Hematopoietic multipotent progenitor cell treated with erythropoietin and hydrocortisone succinate and interleukin-3 and kit ligand, for 4 days (in vitro differentiated cells): ENCODE measurements around the gene LGALS3.

Experiments
- DNase-seq: peaks from one replicate; pipeline ENCODE4 v3.0.0-alpha.2; 2015

LGALS3 gene

GRCh38 chr14:55131370-55132137 is 2.5 kb downstream of the LGALS3 start:
- DNase-seq = peak; percentile 51

GRCh38 chr14:55133416-55133815 is 4.4 kb downstream of the LGALS3 start:
- peak; percentile 55 for DNase-seq

GRCh38 chr14:55136241-55136640 is 7.2 kb downstream of the LGALS3 start:
- DNase-seq = no peak

DNA sequence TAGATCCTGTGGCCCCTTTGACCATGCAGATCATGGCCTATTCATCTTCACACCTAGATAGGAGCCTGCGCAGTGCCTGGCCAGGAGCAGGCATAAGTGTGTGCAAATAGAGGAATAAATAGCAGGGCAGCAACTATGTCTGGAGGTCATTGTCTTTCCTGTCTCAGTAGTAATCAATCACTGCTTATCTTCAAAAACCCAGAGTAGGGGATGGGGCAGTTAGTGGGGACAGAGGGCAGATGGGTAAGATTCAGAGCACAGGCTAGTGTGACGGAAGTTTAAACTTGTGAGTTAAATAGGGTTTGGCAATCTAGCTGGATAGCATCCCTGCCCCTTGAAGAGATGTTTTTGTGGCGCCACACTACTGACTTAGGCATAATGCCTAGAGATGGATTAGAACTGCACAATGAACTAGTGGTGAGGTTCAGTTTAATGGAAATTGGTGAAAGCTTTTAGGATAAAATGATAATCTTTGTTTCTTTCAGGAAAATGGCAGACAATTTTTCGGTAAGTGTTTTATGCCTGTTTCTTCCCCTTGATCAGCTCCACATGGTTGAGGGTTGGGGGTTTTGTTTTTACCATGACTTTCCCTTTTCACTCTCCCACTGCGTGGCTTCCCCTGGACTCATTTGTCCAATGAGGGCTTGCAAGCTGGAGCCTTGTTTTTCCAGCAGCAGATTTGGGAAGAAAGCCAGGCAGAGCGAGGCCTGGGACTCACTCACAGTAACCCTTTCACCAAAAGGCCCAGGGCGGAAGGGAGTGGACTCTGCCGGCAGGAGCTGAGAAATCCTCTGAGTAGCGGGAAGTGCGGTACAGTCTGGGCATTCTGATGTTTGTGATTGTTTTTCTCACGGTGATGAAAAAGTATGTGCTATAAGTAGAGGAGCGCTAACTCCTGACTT is 8.1 kb downstream of the LGALS3 start:
- DNase-seq = no peak

DNA sequence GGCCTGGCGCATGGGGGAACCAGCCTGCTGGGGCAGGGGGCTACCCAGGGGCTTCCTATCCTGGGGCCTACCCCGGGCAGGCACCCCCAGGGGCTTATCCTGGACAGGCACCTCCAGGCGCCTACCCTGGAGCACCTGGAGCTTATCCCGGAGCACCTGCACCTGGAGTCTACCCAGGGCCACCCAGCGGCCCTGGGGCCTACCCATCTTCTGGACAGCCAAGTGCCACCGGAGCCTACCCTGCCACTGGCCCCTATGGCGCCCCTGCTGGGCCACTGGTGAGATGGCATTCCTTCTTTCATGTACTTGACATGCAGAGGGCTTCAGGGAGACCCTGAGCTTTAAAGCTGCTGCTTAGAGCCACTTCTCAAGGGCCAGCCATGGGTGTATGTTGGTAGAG is 9.0 kb downstream of the LGALS3 start:
- no peak for DNase-seq

- DNase-seq = no peak
Measured at GRCh38 chr14:55139141-55139540, 10.1 kb downstream of the LGALS3 start.

DNA sequence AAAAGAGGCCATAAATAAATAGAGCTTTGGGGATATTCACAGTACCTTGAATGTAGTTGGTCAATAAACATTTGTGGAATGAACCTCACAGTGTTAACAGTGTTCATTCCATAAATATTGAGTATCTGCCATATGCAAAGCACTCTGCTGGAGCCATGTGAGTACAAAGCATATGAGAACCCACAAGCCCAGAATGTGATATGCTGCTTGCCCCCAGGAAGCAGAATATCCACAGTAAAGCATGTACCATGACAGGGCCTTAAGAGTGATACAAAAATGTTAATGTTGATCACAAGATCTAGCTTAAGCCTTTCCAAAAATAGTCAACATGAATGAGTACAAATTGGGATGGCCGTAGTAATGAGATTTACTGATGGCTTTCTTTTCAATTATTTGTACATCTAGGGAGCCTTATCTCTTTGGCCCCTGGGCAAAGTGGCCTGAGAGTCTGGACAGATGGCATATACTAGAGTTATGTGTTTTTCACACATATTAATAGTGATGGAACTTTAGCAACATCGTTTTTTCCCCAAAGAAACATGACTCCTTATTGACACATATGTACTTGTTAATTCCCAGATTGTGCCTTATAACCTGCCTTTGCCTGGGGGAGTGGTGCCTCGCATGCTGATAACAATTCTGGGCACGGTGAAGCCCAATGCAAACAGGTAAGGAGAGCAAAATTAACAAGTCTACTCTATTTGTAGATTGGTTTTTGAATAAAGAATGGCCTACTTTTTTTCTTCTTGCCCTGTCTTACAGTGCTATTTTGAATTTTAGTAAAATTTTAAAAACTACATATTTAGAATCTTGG is 10.9 kb downstream of the LGALS3 start:
- no peak for DNase-seq

DNA sequence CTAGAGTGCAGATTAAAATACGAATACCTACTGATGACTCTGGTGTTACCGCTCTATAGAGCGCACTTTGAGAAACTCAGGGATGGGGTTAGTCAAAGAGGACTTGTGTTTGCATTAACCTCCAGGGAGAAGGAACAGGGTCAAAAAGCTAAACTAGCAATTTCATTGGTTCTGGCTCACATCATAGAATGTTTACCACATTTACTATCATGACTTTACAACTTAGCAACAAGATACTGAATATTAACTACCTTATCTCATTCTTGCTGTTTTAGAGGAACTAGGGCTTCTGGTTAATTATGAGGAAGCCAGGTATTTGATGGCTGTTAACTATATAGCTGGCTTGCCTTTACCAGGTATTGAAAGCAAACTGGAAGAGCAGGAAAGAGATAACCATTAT is 12.8 kb downstream of the LGALS3 start:
- no peak for DNase-seq

DNA sequence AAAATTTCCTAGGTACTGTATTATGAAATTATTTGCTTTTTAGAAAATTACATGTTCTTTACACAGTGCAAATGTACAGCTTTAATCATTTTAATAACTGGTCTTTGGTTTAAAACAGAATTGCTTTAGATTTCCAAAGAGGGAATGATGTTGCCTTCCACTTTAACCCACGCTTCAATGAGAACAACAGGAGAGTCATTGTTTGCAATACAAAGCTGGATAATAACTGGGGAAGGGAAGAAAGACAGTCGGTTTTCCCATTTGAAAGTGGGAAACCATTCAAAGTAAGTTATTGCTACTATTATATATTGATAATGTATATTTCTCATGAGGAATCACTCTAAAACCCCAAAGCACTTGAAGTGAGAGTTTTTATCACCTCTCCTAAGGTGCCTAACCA is 13.4 kb downstream of the LGALS3 start:
- no peak for DNase-seq

GRCh38 chr14:55146425-55146824 is 17.4 kb downstream of the LGALS3 start:
- no peak for DNase-seq

GRCh38 chr14:55151601-55152000 is 22.5 kb downstream of the LGALS3 start:
- no peak for DNase-seq

DNA sequence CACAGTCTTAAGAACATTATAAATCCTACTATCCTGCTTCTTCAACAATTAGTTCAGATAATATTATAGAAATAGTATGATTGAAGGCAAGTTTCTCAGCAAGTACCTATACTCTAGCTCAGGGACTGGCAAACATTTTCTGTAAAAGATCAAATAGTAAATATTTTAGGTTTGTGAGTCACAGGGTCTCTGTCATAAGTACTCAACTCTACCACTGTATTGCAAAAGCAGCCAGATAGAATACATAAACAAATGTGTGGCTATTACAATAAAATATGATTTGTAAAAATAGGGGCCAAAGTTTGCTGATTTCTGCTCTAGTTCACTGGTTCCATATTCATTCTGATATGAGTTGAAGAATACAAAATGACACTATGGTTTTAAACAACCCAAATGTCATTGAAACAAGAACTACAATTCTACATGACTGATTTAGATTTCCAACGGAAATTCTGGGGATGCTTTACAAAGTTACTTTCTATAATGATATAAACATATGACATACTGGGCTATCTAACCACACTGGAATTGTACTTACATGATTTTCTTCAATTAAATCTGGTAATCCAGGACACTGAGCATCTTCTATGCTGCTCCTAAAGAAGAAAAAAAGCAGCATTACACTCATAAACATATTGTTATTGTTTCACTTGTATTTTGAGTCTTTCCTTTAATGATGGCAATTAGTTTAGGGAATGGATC is 23.2 kb downstream of the LGALS3 start:
- no peak for DNase-seq

DNA sequence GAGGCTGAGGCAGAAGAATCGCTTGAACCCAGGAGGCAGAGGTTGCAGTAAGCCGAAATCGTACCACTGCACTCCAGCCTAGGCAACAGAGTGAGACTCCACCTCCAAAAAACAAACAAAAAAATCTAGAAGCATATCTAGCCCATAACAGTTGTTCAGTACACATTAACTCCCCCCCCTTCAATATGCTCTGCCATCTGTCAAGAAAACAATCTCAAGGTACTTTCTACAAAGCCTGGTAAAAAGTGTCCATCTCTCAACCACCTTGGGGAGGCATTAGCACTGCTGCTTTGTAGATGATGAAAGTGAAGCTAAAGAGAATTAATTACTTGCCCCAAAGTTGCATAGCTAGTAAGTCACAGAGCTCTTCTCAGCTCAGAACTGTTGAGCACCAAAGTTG is 24.9 kb downstream of the LGALS3 start:
- no peak for DNase-seq

DNA sequence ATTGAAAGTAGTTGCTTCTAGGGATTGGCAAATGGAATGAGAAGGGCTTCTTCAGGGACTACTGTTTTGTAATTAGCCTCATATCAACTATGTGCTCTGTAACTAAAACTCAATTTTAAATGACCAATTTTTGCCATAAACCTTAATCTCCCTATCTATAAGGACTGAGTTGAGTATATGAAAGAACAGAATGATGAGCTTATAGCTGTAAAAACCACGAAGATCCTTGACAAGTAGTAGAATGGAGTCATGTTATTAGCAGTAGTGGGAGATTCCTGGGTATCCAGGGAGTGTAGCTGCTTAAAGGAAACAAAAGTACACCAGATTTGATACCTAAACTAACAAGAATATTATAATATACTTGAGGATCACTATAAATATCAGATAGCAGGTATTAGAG is 28.0 kb downstream of the LGALS3 start:
- no peak for DNase-seq

DNA sequence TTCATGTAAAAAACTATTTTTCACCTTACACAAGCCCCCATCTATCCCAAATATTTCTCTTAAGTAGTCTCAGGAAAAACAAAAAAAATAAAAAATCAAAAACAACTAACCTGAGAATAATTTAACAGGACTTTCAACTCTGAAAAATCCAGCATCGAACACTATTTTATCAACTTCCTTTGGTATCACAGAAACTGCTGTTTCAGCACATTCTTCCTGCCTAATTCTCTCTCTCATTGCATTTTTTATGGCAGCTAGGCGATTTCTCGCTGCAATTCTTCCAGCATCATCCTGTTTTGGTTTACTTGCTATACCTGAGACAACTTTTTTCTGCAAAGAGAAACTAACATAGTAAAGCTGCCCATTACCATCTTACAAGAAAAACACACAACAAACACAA is 29.4 kb downstream of the LGALS3 start:
- DNase-seq = no peak

GRCh38 chr14:55160989-55161388 is 31.9 kb downstream of the LGALS3 start:
- DNase-seq = peak; percentile 64

GRCh38 chr14:55170526-55170925 is 41.5 kb downstream of the LGALS3 start:
- no peak for DNase-seq

- DNase-seq = no peak
Measured at GRCh38 chr14:55180006-55180405, 51.0 kb downstream of the LGALS3 start.

- DNase-seq = no peak
Measured at GRCh38 chr14:55180434-55180833, 51.4 kb downstream of the LGALS3 start.

GRCh38 chr14:55188686-55189295 is 59.7 kb downstream of the LGALS3 start:
- DNase-seq = no peak

DNA sequence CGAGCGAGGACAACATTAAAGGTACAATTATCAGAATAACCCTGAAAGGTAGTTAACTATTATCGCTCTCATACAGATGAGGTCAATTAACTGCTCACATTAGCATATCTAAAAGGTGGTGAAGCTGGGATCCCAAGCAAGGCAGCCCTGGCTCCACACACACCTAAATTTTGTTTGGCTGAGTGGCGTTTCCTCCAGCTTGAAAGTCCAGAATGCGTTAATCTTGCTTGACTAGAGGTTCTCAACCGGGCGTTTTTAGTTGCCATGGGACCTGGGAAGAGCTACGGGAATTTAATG is 61.8 kb downstream of the LGALS3 start:
- no peak for DNase-seq
